ENCODE data around the gene SCAMP5.

- TF ChIP-seq SUZ12 (IDR thresholded peaks at IDR 0.05) (no peak), FOXM1 (IDR thresholded peaks at IDR 0.05; ENCODE audit: borderline replicate concordance) (no peak), ARNT (IDR thresholded peaks at IDR 0.05) (no peak)
Measured at GRCh38 chr15:74964794-74965193, 30.6 kb upstream of the SCAMP5 start.
